Measurements from ENCODE around the gene PEX26. TPM values are rescaled to one million over a fixed set of nuclear protein-coding genes. Genes with fewer than 3 reads are reported as not detected.
"Not testable (repeated sequence)": the region's sequence is repeated elsewhere in the genome, so short reads cannot be mapped to it uniquely, and the experiment has no call there.

PEX26 gene
- total RNA-seq, 2 experiments from 2014 or later: 19.6 to 20.8 TPM

- Mint-ChIP-seq H3K4me1 (ENCODE audit: low read depth) (peaks cover 12% of the 10 kb centered on the region), H3K27me3 (peaks cover 16% of the 10 kb centered on the region), H3K27ac (no peak overlapping the region), H3K4me3 (no peak overlapping the region), H3K36me3 (ENCODE audit: low read depth) (no peaks in the 10 kb centered on the region), H3K9me3 (no peaks in the 10 kb centered on the region)
- DNase-seq (no peak), ATAC-seq (ENCODE audit: poor library complexity) (no peak)
- H3K27me3 ChIP-seq (ENCODE audit: control insufficient read depth in 1 of 2, insufficient read depth in 2 of 2, low read length in 2 of 2): no peaks in the 10 kb centered on the region
- H3K4me3 ChIP-seq (ENCODE audit: low read length): no peak overlapping the region
- ChIA-PET POLR2A (no interaction called here), CTCF (interaction anchor here (0.5 kb wide), 1 partner anchor 64 kb away, joined by 5 read pairs; no protein-coding TSS in a partner anchor)
- no peaks in the 10 kb centered on the region for H3K36me3 ChIP-seq (ENCODE audit: insufficient read depth, low read length)
- H3K27ac ChIP-seq (ENCODE audit: low read depth in 1 of 2, low read length in 2 of 2): no peak overlapping the region
- intact Hi-C loops (cut with DNase I, micrococcal nuclease): no loop called here
- peaks cover 9% of the 10 kb centered on the region for H3K4me1 ChIP-seq (ENCODE audit: insufficient read depth, low read length)
- no peaks in the 10 kb centered on the region for H3K9me3 ChIP-seq (ENCODE audit: control insufficient read depth in 1 of 2, insufficient read depth in 1 of 2, low read length in 2 of 2)
- TF ChIP-seq CTCF (IDR thresholded peaks at IDR 0.05): no peak
These were observed 5.9 kb upstream of the PEX26 start for GRCh38 chr22:18071968-18072310.

- H3K27ac Mint-ChIP-seq: no peak overlapping the region
- intact Hi-C loops (cut with DNase I, micrococcal nuclease): no loop called here
- Histone ChIP-seq H3K36me3 (ENCODE audit: insufficient read depth, low read length) (no peaks in the 10 kb centered on the region), H3K4me1 (ENCODE audit: insufficient read depth, low read length) (peaks cover 16% of the 10 kb centered on the region), H3K4me3 (ENCODE audit: low read length) (no peak overlapping the region), H3K9me3 (ENCODE audit: control insufficient read depth in 1 of 2, insufficient read depth in 1 of 2, low read length in 2 of 2) (no peaks in the 10 kb centered on the region), H3K27me3 (ENCODE audit: control insufficient read depth in 1 of 2, insufficient read depth in 2 of 2, low read length in 2 of 2) (no peaks in the 10 kb centered on the region), H3K27ac (ENCODE audit: low read depth in 1 of 2, low read length in 2 of 2) (no peak overlapping the region)
- peaks cover 23% of the 10 kb centered on the region for H3K4me1 Mint-ChIP-seq (ENCODE audit: low read depth)
- ChIA-PET POLR2A (interaction anchor here (0.6 kb wide), 1 partner anchor 241 kb away, joined by 3 read pairs; no protein-coding TSS in a partner anchor), CTCF (interaction anchor here (5.0 kb wide), 1 partner anchor 243 kb away, joined by 50 read pairs; no protein-coding TSS in a partner anchor)
- peaks cover 8% of the 10 kb centered on the region for H3K36me3 Mint-ChIP-seq (ENCODE audit: low read depth)
- H3K27me3 Mint-ChIP-seq: peaks cover 1% of the 10 kb centered on the region
- ATAC-seq (ENCODE audit: poor library complexity): no peak
- no peaks in the 10 kb centered on the region for H3K9me3 Mint-ChIP-seq
- DNase-seq: no peak
- no peak for TF ChIP-seq CTCF (IDR thresholded peaks at IDR 0.05)
- H3K4me3 Mint-ChIP-seq: no peak overlapping the region
These were observed 4.3 kb upstream of the PEX26 start for GRCh38 chr22:18073467-18073866.

- H3K9me3 Mint-ChIP-seq; H3K27ac Mint-ChIP-seq; intact Hi-C loops (cut with DNase I, micrococcal nuclease); H3K4me3 ChIP-seq (ENCODE audit: low read length); H3K36me3 ChIP-seq (ENCODE audit: insufficient read depth, low read length); H3K9me3 ChIP-seq (ENCODE audit: control insufficient read depth in 1 of 2, insufficient read depth in 1 of 2, low read length in 2 of 2); H3K4me3 Mint-ChIP-seq; ATAC-seq (ENCODE audit: poor library complexity); DNase-seq; POLR2A ChIA-PET; H3K27me3 Mint-ChIP-seq; H3K27ac ChIP-seq (ENCODE audit: low read depth in 1 of 2, low read length in 2 of 2); H3K27me3 ChIP-seq (ENCODE audit: control insufficient read depth in 1 of 2, insufficient read depth in 2 of 2, low read length in 2 of 2): not testable (repeated sequence)
- Mint-ChIP-seq H3K4me1 (ENCODE audit: low read depth) (peaks cover 27% of the 10 kb centered on the region), H3K36me3 (ENCODE audit: low read depth) (peaks cover 12% of the 10 kb centered on the region)
- CTCF ChIA-PET: interaction anchor here (5.0 kb wide), 1 partner anchor 244 kb away, joined by 50 read pairs; no protein-coding TSS in a partner anchor
- H3K4me1 ChIP-seq (ENCODE audit: insufficient read depth, low read length): peaks cover 21% of the 10 kb centered on the region
These were observed 3.9 kb upstream of the PEX26 start for GRCh38 chr22:18073927-18074326.
